PC-3 (cell line): Measurements from ENCODE around the gene PWWP2B. TPM values are rescaled to one million over a fixed set of nuclear protein-coding genes. Genes with fewer than 3 reads are reported as not detected.

Source experiments
- ATAC-seq: fragments of 200-7000 bp; cut with Tn5 transposase; 2 replicates; pipeline ENCODE4 v1.9.1; 2020; ENCODE audit warnings: mild to moderate bottlenecking, moderate library complexity
- BruUV-seq: library from RNA; stranded (reverse); fragments of 400-500 nt; replicated peaks from 2 replicates; lab custom pipeline; 2021; lab: Mats Ljungman, UMichigan
- CTCF ChIA-PET: fragments of 300-600 bp; sonication (Branson Sonifier 250); formaldehyde crosslinking; loops from one replicate; lab custom pipeline; 2022; ENCODE audit warnings: antibody characterized with exemption; lab: Charles Lee
- POLR2A ChIA-PET: fragments of 300-600 bp; sonication (Branson Sonifier 250); formaldehyde crosslinking; loops from one replicate; lab custom pipeline; 2022; ENCODE audit warnings: antibody characterized with exemption; ENCODE audit not compliant: unreplicated experiment; lab: Charles Lee
- DNase-seq: peaks from one replicate; pipeline ENCODE4 v3.0.0-alpha.2; 2015
- H2AFZ ChIP-seq: fragments of 300-600 bp; sonication (generic); 2 replicates; pipeline ENCODE4 v1.6.0; 2016; ENCODE audit warnings: antibody characterized with exemption, low read length
- H3F3A ChIP-seq: fragments of 300-600 bp; sonication (generic); one replicate; pipeline ENCODE4 v1.6.0; 2017; ENCODE audit warnings: antibody characterized with exemption, low read length, control low read depth, mild to moderate bottlenecking; ENCODE audit not compliant: unreplicated experiment
- H3K27ac ChIP-seq: fragments of 300-600 bp; sonication (generic); 2 replicates; pipeline ENCODE4 v1.5.1; 2016; ENCODE audit warnings: mild to moderate bottlenecking, low read length
- H3K27me3 ChIP-seq: fragments of 300-600 bp; sonication (generic); 2 replicates; pipeline ENCODE4 v1.6.1; 2016; ENCODE audit warnings: low read length, mixed read lengths
- H3K36me3 ChIP-seq: fragments of 300-600 bp; sonication (generic); 2 replicates; pipeline ENCODE4 v1.6.1; 2016; ENCODE audit warnings: low read depth, mixed run types, low read length, mixed read lengths
- H3K4me1 ChIP-seq: fragments of 300-600 bp; sonication (generic); 2 replicates; pipeline ENCODE4 v1.5.1; 2016; ENCODE audit warnings: low read length; ENCODE audit not compliant: insufficient read depth
- H3K4me2 ChIP-seq: fragments of 300-600 bp; sonication (generic); 2 replicates; pipeline ENCODE4 v1.6.0; 2016; ENCODE audit warnings: low read length
- H3K4me3 ChIP-seq: fragments of 300-600 bp; sonication (generic); 2 replicates; pipeline ENCODE4 v1.5.1; 2016; ENCODE audit warnings: mild to moderate bottlenecking, low read length, mixed read lengths
- H3K79me2 ChIP-seq: fragments of 300-600 bp; sonication (generic); 2 replicates; pipeline ENCODE4 v1.6.1; 2017; ENCODE audit warnings: low read length, mixed read lengths
- H3K9ac ChIP-seq: fragments of 300-600 bp; sonication (generic); 2 replicates; pipeline ENCODE4 v1.6.0; 2016; ENCODE audit warnings: mild to moderate bottlenecking, low read length
- H3K9me2 ChIP-seq: fragments of 300-600 bp; sonication (generic); replicated peaks from 2 replicates; pipeline ENCODE4 v1.6.1; 2016; ENCODE audit warnings: mixed run types, low read length, mixed read lengths
- H3K9me3 ChIP-seq: fragments of 300-600 bp; sonication (generic); 2 replicates; pipeline ENCODE4 v1.6.1; 2016; ENCODE audit warnings: low read length, mixed read lengths
- H4K20me1 ChIP-seq: fragments of 300-600 bp; sonication (generic); 2 replicates; pipeline ENCODE4 v1.6.1; 2016; ENCODE audit warnings: low read length, mixed read lengths
- CTCF ChIP-seq: fragments of 300-600 bp; sonication (generic); conservative IDR thresholded peaks from 2 replicates; pipeline ENCODE4 v1.5.1; 2017; ENCODE audit warnings: antibody characterized with exemption, low read depth, mild to moderate bottlenecking, low read length
- EZH2 ChIP-seq: fragments of 300-600 bp; sonication (generic); IDR thresholded peaks from one replicate; pipeline ENCODE4 v1.6.1; 2017; ENCODE audit warnings: antibody characterized with exemption, mild to moderate bottlenecking, low read length; ENCODE audit not compliant: unreplicated experiment
- EZH2phosphoT487 ChIP-seq: fragments of 300-600 bp; sonication (generic); IDR thresholded peaks from 2 replicates; pipeline ENCODE4 v1.6.1; 2018; ENCODE audit warnings: mild to moderate bottlenecking, antibody characterized with exemption, low read length, borderline replicate concordance
- intact Hi-C: fragments of 100-400 bp; cut with micrococcal nuclease; formaldehyde crosslinking; loops from 2 replicates; pipeline ENCODE4 v1.9.0; 2023
- total RNA-seq: library from RNA; depleted of rRNA; stranded (reverse); fragments of >200 nt; gene quantifications from 2 replicates; pipeline ENCODE4 v1.2.3, GENCODE V29; 2014

The PWWP2B gene
- total RNA-seq, 1 experiment from 2014 or later: 24.5 TPM

- no peaks in the 10 kb centered on the region for H4K20me1 ChIP-seq
- no TSS peak for BruUV-seq
- ATAC-seq: no peak
These were observed 30.2 kb downstream of the PWWP2B start for GRCh38 chr10:132427006-132427771.

GRCh38 chr10:132427939-132428367 is 31.0 kb downstream of the PWWP2B start:
- Histone ChIP-seq H3K27me3 (no peaks in the 10 kb centered on the region), H3K4me1 (no peaks in the 10 kb centered on the region), H3K36me3 (peaks cover 7% of the 10 kb centered on the region; the same call in 1 of the 2 replicates), H3K9ac (no peak overlapping the region), H3K9me3 (no peaks in the 10 kb centered on the region), H3K9me2 (no peaks in the 10 kb centered on the region), H2AFZ (no peak overlapping the region), H3K79me2 (no peaks in the 10 kb centered on the region), H3K4me2 (no peak overlapping the region), H3F3A (no peaks in the 10 kb centered on the region), H3K27ac (no peak overlapping the region), H4K20me1 (no peaks in the 10 kb centered on the region), H3K4me3 (no peak overlapping the region)
- POLR2A ChIA-PET: no interaction called here
- intact Hi-C loops: no loop called here
- ATAC-seq (no peak), DNase-seq (no peak)
- BruUV-seq: no TSS peak
- TF ChIP-seq CTCF (no peak), EZH2 (no peak), EZH2phosphoT487 (no peak)
- CTCF ChIA-PET: no interaction called here

More at GRCh38 chr10:132427006-132427771, 30.2 kb downstream of the PWWP2B start:
- Histone ChIP-seq H3K9me3 (no peaks in the 10 kb centered on the region), H3K27ac (no peak overlapping the region), H3K4me3 (no peak overlapping the region), H3K9me2 (no peaks in the 10 kb centered on the region), H3K36me3 (peaks cover 7% of the 10 kb centered on the region; the same call in 1 of the 2 replicates), H2AFZ (no peak overlapping the region), H3K4me2 (no peak overlapping the region), H3K79me2 (no peaks in the 10 kb centered on the region), H3K27me3 (no peaks in the 10 kb centered on the region), H3K9ac (no peak overlapping the region), H3F3A (no peaks in the 10 kb centered on the region), H3K4me1 (no peaks in the 10 kb centered on the region)
- TF ChIP-seq CTCF: no peak
- TF ChIP-seq EZH2phosphoT487: no peak
- TF ChIP-seq EZH2: no peak
- intact Hi-C loops: no loop called here
- ChIA-PET POLR2A (no interaction called here), CTCF (no interaction called here)
- no peak for DNase-seq

GRCh38 chr10:132428486-132428995 is 31.5 kb downstream of the PWWP2B start:
- intact Hi-C loops: no loop called here
- no peaks in the 10 kb centered on the region for H3K9me3 ChIP-seq
- H3K4me2 ChIP-seq: no peak overlapping the region
- no peaks in the 10 kb centered on the region for H3K4me1 ChIP-seq
- no peaks in the 10 kb centered on the region for H3K79me2 ChIP-seq
- H3K27me3 ChIP-seq: no peaks in the 10 kb centered on the region
- ChIA-PET POLR2A (no interaction called here), CTCF (no interaction called here)
- H4K20me1 ChIP-seq: no peaks in the 10 kb centered on the region
- ATAC-seq (no peak), DNase-seq (no peak)
- H2AFZ ChIP-seq: no peak overlapping the region
- no TSS peak for BruUV-seq
- H3F3A ChIP-seq: no peaks in the 10 kb centered on the region
- no peak overlapping the region for H3K9ac ChIP-seq
- TF ChIP-seq EZH2: no peak
- TF ChIP-seq CTCF: no peak
- TF ChIP-seq EZH2phosphoT487: no peak
- no peak overlapping the region for H3K4me3 ChIP-seq
- H3K9me2 ChIP-seq: no peaks in the 10 kb centered on the region
- peaks cover 7% of the 10 kb centered on the region; the same call in 1 of the 2 replicates for H3K36me3 ChIP-seq
- no peak overlapping the region for H3K27ac ChIP-seq
